ENCODE results near the gene TGFBR3.

The TGFBR3 gene

DNA sequence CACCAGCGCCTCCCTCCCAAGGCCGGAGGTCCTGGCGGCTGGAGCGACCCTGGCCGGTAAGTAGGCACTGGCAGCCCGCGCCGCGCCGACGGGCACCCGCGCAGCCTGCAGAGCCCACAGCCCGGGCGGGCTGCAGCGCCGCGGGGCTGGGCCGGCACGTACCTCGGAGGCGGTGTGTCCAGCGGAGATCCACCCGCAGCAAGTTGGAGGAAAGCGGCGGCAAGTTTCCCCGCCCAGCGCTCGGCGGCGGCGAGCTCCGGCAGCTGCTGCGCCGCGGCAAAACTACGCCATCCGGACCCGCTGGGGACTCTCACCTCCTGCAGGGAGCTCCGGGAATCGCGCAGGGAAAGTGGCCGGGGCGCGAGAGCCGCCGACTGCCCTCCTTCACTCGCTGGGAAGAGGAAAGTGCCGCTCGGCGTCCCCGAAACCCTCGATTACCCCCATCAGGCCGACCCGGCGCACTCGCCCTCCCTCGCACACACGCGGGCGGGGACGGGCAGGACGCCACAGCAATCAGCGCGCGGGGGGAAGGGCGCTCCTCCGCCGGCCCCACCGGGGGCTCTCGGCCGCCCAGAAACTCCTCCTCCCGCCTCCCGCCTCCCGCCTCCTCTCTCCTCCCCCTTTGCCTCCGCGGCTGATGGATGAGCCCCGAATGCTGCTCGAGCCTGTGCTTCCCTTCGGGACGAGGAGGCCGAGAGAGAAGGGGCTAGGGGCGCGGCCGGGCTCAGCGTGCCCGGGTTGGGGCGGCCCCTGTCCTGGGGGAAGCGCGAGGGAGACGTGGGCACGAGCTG, at the start of gene TGFBR3:
Gene TGFBR3, minus strand, starts transcription at position 436 of the 791 bp plus-strand sequence. CDS start 24,620 bp downstream, outside the sequence.
- DNase-seq = peak; percentile 83
- in situ Hi-C loops (cut with MboI; ENCODE audit: low pct_unique_long_range_greater_than_20kb, low sequenced_read_pairs) = no loop called here

DNA sequence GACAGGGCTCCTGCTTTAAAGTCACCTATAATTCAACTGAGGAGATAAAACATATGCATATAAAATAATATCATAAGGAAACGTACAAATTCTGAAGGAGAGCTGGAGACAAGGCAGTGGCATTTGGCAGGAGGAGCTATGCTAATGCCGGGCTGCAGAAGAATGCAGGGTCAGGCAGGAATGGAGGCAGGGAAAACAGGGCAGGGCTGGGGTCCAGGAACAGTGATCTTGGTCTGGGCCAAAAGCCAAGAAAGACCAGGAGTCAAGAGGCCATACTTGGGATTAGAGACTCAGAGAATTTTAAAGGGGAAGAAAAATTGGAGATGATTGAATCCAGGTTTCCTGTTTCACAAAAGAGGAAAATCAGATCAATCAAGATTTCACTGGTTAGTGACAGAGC, 43.3 kb upstream of the TGFBR3 start:
- in situ Hi-C loops (cut with MboI; ENCODE audit: low pct_unique_long_range_greater_than_20kb, low sequenced_read_pairs) = loop anchor here (25.0 kb wide), 1 partner anchor 417 kb away; the partner anchor contains the start of gene CDC7
- no peak for DNase-seq

DNA sequence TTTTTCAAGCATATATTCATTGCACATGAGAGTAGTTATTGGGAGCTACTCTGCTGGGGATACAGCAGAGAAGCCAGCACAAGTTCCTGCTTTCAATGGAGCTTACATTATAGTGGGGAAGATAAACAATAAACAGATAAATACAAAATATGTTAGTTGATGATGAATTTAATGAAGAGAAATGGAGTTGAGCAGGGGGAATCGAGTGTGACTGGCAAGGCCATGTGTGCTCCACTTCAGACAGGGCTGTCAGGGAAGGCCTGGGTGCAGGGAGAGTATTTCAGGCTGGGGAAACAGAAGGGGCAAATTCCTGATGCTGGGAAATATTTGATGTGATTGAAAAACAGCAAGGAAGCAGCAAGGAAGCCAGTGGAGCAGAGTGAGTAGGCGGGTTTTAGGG, 42.1 kb upstream of the TGFBR3 start:
- in situ Hi-C loops (cut with MboI; ENCODE audit: low pct_unique_long_range_greater_than_20kb, low sequenced_read_pairs) = loop anchor here (25.0 kb wide), 1 partner anchor 416 kb away; the partner anchor contains the start of gene CDC7
- DNase-seq = no peak

DNA sequence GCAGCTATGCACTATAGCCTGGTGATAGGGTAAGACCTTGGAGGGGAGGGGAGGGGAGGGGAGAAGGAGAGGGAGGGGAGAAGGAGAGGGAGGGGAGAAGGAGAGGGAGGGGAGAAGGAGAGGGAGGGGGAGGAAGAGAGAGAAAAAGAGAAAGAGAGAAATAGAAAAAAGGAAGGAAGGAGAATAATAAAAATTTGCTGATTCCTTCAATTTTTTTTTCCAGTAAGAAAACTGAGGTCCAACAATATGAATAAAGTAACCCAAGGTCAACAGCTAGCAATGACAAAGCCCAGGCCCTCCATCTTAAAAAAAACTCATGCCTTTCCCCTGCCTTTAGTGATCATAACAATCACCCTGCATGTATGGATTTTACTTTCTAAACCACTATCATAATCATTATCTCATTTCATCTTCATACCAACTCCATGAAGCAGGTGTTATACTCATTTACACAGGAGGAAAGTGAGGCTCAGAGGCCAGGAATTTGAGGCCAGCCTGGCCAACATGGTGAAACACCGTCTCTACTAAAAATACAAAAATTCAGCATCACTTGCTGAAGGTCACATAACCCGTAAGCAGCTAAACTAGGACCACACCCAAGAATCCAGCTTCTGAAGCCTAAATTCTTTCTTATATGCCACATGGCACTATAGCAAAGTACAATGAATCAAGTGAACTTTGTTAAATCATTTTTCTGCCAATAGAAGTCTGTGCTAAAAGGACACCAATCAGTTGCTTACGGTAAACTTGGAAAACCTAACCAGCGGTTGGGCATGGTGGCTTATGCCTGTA, 39.9 kb upstream of the TGFBR3 start:
- in situ Hi-C loops (cut with MboI; ENCODE audit: low pct_unique_long_range_greater_than_20kb, low sequenced_read_pairs) = loop anchor here (25.0 kb wide), 1 partner anchor 414 kb away; the partner anchor contains the start of gene CDC7

DNA sequence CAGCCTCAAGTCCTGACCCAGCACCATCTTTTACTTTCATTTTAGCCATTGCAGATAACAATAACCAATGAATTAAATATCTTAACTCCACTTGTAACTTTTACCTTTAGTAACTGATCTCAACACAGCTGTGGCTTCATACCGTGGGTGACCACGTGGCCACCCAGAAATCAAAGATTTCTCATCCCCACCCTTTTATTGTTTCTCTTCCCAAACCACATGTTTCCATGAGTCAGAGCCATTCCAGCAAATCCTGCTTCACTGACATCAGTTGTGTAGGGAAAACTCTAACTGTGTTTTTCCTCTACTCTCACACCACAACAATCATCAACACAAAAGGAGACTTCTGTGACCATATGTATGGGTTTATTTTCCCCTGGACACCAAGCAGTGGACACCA, 38.2 kb upstream of the TGFBR3 start:
- no peak for DNase-seq
- in situ Hi-C loops (cut with MboI; ENCODE audit: low pct_unique_long_range_greater_than_20kb, low sequenced_read_pairs) = no loop called here

More for the DNA sequence above, 39.9 kb upstream of the TGFBR3 start:
- no peak for DNase-seq

DNA sequence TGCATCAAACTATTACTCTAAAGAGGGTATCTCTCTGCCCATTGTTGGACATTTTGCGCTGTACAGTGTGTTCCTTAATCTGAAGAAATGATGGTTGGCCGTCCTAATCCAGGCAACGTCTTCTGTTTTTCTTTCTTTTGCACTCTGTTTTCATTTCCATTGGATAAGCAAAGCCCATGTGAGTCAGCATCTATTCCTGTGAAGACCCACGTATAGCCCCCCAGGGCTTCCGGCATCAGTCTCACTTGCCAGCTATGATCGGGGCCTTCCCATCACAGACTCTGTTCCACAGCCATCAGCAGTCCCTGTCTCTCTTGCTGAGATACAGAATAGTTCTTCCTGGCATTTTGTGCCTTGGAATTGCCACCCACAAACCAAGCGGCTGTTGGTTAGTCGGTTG, 34.0 kb upstream of the TGFBR3 start:
- no peak for DNase-seq
- in situ Hi-C loops (cut with MboI; ENCODE audit: low pct_unique_long_range_greater_than_20kb, low sequenced_read_pairs) = no loop called here

DNA sequence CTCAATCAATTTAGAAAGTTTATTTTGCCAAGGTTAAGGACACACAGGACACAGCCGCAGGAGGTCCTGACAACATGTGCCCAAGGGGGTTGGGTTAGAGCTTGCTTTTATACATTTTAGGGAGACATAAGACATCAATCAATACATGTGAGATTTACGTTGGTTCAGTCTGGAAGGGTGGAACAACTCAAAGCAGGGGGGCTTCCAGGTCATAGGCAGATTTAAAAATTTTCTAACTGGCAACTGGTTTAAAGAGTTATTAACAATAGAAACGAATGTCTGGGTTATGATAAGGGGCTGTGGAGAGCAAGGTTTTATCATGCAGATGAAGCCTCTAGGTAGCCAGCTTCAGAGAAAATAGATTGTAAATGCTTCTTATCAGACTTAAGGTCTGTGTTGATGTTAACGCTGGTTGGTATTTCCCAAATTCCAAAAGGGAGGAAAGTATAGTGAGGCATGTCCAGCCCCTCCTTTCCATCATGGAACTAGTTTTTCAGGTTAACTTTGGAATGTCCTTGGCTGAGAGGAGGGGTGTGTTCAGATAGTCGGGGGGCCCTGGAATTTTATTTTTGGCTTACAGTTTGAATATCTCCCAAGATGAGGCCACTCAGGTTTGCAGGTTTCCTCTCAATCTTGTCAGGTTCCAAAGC, 31.0 kb upstream of the TGFBR3 start:
- in situ Hi-C loops (cut with MboI; ENCODE audit: low pct_unique_long_range_greater_than_20kb, low sequenced_read_pairs) = no loop called here
- no peak for DNase-seq

DNA sequence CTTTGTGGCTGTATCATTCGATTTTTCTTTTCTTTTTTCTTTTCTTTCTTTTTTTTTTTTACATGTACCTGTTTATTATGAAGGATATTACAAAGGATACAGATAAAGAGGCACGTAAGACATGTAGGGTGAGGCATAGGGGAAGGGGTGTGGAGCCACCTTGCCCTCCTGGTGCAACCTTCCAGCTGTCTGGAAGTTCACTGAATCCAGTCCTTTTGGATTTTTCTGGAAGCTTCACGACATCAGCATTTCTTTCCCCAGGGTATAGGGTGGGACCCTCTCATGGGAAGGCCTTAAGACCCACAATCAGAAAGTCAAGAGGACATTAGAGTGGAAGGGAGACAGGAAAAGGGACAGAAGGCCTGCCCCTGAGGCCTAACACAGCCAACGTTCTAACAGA, 30.1 kb upstream of the TGFBR3 start:
- in situ Hi-C loops (cut with MboI; ENCODE audit: low pct_unique_long_range_greater_than_20kb, low sequenced_read_pairs) = no loop called here
- DNase-seq = no peak

DNA sequence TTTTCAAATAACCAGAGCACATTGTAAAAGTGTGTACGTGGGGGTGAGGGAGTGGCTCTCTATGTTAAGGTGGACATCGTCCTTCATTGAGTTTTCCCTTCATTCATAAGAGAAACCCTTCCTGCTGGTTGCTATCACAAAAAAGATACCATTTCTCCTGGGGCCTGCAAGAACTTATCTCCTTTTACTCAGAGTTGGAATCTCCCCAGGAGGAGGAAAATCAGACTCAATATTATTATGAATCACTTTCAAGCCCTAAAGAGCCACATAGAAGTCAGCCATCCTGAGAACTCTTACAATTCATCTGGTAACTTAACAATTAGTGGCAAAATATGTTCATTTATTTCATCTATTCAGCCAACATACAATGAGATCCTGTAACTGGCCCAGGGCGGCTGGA, 27.1 kb upstream of the TGFBR3 start:
- in situ Hi-C loops (cut with MboI; ENCODE audit: low pct_unique_long_range_greater_than_20kb, low sequenced_read_pairs) = no loop called here
- DNase-seq = no peak

DNA sequence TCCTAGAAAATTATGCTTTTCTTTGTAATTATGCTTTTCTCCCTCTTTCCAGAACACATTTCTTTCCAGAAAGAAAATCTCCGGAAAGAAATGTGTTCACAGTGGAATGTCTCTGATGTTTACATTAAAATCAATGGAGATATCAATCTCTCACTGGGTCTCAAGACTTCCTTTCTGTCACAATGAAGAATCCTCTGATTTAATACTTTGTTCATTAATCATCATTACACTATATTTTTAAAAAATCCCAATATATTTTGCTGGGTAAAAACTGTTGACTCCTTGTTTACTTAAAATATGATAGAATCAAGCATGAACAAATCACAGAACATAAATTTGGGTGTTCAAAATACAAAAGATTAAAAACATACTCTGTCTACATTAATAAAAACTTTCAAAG, 26.3 kb upstream of the TGFBR3 start:
- in situ Hi-C loops (cut with MboI; ENCODE audit: low pct_unique_long_range_greater_than_20kb, low sequenced_read_pairs) = no loop called here
- DNase-seq = no peak

DNA sequence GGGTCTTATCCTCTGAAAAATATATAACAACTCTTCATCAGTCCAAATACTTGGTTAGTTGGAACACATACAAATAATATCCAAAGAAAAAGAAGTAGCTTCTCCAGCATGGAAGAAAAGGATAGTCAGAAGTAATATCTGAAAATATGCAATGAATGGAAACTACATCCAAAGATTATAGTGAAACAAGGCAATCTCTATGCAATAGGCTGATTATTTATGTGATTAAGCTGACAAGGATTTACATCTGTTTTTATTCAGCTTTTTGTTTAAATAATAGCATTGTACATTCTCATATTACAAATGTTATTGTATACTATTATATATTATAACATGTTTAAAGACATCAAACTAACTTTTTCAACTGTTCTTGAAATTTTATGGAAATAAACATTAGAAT, 15.3 kb upstream of the TGFBR3 start:
- in situ Hi-C loops (cut with MboI; ENCODE audit: low pct_unique_long_range_greater_than_20kb, low sequenced_read_pairs) = no loop called here
- no peak for DNase-seq

DNA sequence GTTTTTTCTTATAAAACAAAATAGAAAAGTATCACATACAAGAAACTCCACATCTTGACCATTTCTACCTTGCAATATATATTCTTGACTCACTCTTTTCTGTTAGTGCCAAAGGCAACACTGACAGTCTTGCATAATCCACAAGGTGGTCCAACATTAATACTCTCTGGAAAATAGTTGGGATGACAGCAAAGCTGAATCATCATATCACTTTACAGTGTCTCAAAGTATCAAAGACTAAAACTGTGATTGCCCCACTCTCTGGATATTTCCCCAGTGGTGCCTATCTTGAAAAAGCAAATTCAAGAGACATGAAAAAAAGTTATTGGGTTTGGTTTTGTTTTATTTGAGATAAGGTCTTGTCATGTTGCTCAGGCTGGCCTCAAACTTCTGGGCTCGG, 14.6 kb upstream of the TGFBR3 start:
- in situ Hi-C loops (cut with MboI; ENCODE audit: low pct_unique_long_range_greater_than_20kb, low sequenced_read_pairs) = no loop called here
- DNase-seq = no peak

DNA sequence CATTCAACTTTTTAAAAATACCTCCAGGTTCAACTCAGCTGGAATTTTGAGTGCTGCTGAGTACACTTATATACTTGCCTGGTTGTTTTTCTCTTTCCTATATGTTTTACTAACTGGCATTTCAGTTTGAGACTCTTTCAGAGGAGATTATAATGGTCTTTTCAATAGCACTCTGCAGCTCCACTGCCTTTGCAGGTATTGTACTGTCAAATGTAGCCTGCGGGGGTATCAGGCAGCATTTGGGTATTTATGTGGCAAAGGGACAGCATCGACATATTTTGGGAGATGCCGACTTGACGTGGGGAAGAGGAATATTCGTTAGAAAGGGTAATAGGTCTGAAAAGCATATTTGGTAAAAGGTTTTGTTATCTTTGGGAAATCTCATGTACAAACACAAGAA, 11.1 kb upstream of the TGFBR3 start:
- no peak for DNase-seq
- in situ Hi-C loops (cut with MboI; ENCODE audit: low pct_unique_long_range_greater_than_20kb, low sequenced_read_pairs) = no loop called here

DNA sequence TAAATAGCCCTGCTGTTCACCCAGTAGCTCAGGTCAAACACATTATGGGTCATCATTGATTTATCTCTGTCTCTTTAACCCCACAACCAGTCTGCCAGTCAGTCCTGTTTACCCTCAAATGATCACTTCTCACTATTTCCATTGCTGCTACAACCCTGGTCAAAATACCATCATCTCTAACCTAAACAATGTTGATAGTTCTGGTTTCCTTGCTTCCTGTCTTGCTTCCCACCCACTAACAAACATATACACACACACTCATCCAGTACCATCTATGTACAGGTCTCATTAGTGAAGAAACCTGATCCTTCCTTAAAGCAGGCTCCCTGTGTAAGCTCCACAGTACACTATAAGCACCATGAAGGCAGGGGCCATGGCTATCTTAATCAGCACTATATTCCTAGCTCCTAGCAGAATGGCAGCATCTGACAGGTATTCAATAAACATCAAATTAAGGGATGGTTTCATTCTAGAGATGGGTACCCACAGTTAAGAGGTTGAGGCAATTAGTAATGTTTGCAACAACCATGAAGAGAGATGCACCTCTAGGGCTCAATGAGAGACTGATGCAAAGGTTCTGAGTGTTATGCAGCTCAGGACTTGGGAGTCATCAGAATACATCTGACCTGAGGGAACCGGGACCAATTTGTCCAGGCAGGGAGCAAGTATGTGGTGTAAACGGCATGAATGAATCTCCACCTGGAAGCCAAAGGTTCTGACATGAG, 10.0 kb upstream of the TGFBR3 start:
- in situ Hi-C loops (cut with MboI; ENCODE audit: low pct_unique_long_range_greater_than_20kb, low sequenced_read_pairs) = no loop called here
- DNase-seq = no peak

DNA sequence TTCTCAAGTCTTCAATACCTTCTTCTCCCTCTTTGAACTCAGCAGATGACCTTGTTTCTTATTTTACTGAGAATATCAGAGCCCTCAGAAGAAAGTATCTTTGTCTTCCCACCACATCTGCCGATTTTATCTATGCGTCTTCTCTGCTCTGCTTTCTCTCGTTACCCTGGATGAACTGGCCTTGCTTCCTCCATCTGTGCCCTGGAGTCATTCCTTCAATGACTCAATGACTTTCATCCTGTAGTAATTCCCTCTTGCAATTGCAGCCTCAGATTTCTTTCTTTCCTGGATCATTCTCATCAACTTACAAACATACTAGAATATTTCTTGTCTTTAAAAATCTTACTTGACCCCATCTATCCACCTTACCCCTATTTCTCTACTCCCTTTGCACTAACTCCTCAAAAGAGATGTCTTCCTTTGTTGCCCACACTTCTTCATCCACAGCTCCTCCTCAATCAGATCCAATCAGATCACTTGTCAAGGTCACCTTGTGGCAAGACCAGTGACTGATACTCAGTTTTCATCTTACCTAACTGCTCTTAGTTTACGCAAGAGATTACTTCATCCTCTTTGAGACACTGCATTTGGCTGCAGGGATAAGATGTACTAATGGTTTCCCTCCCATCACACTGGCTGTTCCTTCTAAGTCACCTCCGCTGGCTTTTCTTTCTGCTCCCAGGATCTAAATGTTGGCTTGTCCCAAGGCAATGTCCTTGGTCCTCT, 8.2 kb upstream of the TGFBR3 start:
- in situ Hi-C loops (cut with MboI; ENCODE audit: low pct_unique_long_range_greater_than_20kb, low sequenced_read_pairs) = no loop called here
- DNase-seq = no peak

DNA sequence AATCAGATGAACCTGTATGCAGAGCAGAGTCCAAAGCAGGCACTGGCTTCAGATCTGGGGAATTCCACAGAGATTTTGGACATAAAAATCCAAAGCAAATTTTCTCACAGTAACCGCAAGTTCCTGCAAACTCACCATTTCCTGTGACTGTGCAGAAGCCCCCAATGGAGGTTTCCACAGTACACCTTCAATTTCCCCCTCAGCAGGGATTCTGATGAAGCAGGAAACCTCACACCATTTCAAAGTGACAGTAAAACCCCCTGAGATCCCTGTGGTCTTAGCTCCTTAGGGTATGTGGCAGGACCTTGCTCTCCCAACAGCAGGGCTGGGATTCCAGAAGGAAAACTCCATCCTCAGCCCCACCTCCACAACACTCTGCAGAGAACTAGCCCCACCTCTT, 6.0 kb upstream of the TGFBR3 start:
- DNase-seq = peak; percentile 14
- in situ Hi-C loops (cut with MboI; ENCODE audit: low pct_unique_long_range_greater_than_20kb, low sequenced_read_pairs) = no loop called here

DNA sequence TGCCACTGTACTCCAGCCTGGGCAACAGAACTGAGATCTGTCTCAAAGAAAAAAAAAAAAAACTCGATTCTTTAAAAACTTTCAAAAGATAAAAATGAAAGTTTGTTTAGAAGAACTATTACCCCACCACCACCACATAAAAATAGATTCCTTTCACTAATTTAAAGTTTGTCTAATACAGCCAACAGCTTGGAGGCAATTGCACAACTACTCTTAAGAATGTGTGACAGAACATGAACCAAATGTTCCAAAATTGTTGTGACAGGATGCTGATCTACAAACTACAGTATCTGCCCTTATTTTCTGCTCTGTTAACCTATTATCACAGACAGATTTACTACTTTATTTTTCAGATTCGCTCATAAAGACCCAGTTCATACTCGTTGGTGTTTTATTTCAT, 5.5 kb upstream of the TGFBR3 start:
- in situ Hi-C loops (cut with MboI; ENCODE audit: low pct_unique_long_range_greater_than_20kb, low sequenced_read_pairs) = no loop called here
- no peak for DNase-seq

DNA sequence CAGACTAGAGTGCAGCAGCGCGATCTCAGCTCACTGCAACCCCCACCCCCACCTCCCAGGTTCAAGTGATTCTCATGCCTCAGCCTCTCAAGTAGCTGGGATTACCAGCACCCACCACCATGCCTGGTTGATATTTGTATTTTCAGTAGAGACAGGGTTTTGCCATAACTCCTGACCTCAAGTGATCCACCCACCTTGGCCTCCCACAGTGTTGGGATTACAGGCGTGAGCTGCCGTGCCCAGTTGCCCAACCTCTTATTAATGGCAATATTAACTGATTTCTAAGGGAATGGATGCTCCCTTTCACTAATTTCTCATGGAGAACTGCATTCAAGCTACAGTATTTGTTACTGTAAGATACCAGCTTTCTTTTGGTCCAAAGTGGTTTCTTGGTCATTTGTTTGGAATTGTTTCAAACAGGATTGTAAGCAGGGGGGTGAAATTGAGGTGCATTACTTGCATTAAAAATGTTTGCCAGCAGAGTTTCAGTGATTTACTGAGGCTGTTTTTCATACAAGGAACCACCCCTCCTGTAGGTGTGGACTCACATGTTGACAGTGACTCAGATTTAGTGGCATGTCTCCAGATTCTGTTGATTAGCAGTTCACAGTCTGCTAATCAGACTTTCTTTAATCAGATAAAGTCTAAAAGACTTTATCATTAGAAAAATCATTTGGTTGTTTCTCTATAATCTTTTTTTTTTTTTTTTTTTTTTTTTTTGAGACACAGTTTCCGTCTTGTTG, 3.9 kb upstream of the TGFBR3 start:
- DNase-seq = no peak
- in situ Hi-C loops (cut with MboI; ENCODE audit: low pct_unique_long_range_greater_than_20kb, low sequenced_read_pairs) = no loop called here
